Amniotic stem cell (primary cell): ENCODE measurements around the gene FHIT.

Experiments used
- DNase-seq: peaks from one replicate; lab custom pipeline; 2025; lab: John Stamatoyannopoulos, UW

FHIT gene

GRCh38 chr3:60399861-60400845, 851.1 kb downstream of the FHIT start:
- DNase-seq, result no peak

DNA sequence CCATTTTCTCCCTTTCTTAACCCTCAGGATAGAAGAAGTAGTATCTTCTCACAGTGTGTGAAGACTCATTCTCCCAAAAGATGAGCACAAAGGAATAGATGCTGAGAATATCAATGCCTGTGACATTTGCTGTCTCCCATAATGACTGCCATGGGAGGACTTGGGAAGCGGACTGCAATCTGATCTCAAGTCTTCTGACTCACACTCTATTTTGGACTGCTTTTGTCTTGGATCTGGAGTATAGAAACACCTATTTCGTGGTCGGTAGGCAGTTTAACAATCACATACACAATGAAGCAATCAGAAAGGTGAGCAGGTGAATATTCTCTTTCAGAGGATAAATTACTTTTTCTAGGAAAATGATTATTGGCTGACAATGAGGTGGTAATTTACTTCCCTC, 852.0 kb downstream of the FHIT start:
- no peak for DNase-seq

GRCh38 chr3:60395173-60395762, 856.0 kb downstream of the FHIT start:
- no peak for DNase-seq

DNA sequence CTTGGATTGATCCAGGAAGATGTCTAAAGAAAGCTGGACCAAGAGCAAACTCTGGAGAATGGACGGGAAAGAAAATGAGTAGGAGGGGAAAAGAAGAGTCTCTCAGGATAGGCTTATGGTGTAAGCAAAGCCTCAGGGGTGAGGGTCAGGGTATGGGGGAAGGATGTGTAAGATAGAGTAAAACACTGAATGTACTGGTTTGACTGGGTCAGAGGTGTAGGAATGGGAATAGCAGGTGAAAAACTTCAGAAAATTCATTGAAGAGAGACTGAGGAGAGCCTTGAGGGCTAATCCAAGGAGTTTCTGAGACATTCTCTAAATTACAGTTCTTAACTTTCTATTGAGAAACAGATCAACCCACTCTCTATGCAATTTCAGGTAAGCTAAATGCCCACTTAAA, 857.3 kb downstream of the FHIT start:
- DNase-seq, result no peak

- DNase-seq, result no peak
These were observed 858.8 kb downstream of the FHIT start for GRCh38 chr3:60392501-60392900.

DNA sequence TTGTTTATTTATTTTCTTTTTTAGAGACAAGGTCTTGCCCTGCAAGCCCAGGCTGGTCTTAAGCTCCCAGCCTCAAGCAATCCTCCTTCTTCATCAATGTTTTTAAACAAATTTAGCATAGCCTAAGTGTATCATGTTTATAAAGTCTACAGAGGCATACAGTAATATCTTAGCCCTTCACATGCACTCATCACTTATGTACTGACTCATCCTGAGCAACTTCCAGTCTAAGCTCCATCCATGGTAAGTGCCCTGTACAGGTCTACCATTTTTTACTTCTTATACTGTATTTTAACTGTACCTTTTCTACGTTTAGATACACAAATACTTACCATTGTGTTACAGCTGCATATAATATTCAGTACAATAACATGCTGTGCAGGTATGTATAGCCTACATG, 860.0 kb downstream of the FHIT start:
- DNase-seq, result no peak

- DNase-seq, result no peak
These were observed 862.5 kb downstream of the FHIT start for GRCh38 chr3:60388731-60389130.

- no peak for DNase-seq
These were observed 864.9 kb downstream of the FHIT start for GRCh38 chr3:60386306-60386705.

- no peak for DNase-seq
These were observed 866.9 kb downstream of the FHIT start for GRCh38 chr3:60384341-60384740.

DNA sequence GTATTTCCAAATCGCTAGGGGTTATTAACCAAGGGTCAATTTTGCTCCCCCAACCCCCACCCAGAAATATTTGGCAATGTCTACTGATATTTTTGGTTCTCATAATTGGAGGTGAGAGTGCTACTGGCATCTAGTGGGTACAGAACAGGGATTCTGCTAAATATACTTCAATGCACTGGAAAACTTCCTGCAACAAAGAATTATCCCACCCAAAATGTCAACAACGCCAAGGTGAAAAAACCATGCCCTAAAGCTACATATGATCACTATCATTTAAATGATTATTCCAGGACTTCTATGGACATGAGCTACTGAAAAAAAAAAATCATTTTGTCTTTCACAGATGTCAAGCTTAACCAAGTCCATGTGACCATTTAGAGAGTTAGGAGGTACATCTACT, 867.9 kb downstream of the FHIT start:
- DNase-seq, result no peak

- DNase-seq, result no peak
These were observed 884.8 kb downstream of the FHIT start for GRCh38 chr3:60366486-60366885.

DNA sequence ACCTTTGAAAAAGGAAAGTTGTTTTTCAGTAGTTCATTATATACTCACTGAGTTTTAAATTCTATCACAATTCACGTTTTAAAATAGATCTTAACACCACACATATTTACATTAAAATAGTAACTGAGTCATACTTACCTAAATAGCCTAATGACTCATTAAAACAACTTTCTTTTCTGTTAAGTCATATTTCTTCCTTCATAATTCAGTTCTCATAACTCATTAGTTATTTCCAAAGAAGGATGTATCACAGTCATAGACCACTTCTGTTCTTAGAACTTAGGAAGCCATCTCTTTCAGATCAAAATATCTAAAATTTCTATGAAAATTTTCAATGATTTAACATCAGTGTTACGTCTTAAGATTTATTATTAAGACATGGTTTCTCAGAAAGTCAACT, 885.9 kb downstream of the FHIT start:
- no peak for DNase-seq

DNA sequence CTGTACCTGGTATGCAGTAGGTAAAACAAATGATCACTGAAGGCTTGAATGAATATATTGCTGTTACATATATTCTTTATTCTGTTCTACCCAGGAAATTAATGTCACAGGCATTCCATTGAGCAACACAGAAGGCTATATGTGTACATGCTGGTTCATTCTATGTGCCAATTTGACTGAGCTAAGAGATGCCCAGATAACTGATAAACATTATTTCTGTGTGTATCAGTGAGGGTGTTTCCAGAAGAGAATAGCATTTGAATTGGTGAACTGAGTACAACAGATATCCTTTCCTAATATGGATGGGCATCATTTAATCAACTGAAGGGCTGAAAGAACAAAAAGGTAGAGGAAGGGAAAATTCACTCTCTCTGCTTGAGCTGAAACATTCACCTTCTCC, 886.8 kb downstream of the FHIT start:
- DNase-seq, result no peak

GRCh38 chr3:60363817-60364216, 887.4 kb downstream of the FHIT start:
- no peak for DNase-seq

GRCh38 chr3:60355825-60356224, 895.4 kb downstream of the FHIT start:
- no peak for DNase-seq

DNA sequence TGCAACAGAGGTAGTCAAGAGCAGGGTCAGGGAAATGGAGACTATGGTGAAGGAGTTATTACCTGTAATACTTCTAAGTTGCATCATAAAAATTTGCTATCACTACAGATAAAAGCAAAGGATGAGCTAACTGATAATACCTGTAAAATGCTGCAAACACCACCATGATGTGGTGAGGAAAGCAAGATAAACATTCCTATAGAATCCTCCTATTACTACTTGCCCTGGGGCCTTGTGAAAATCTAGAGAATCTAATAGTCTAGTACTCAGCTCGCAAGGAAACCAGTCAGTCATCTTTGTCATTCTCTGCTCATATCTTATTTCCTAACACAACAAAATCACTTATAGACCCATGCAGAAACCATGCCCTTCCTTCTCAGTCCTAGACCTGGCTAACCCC, 899.8 kb downstream of the FHIT start:
- no peak for DNase-seq

GRCh38 chr3:60344340-60344739, 906.9 kb downstream of the FHIT start:
- DNase-seq, result no peak

DNA sequence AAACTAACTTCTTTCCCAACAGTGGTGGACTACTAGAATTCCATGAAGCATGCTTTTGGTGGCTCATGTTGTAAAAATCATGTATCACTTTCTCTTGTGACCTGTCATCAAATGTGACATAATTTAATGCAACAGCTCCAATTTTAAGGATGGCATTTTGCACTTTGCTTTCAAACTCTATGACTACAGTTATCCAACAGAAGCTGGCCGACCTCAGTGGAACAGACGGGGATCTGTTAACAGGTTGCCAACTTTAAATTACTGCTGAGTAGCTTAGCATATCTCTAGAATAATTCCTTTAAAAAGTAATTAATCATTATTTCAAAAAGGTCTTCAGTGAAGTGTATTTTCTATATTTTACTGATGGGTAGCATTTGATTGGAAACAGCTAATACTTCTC, 907.4 kb downstream of the FHIT start:
- no peak for DNase-seq

GRCh38 chr3:60339304-60339703, 911.9 kb downstream of the FHIT start:
- no peak for DNase-seq

DNA sequence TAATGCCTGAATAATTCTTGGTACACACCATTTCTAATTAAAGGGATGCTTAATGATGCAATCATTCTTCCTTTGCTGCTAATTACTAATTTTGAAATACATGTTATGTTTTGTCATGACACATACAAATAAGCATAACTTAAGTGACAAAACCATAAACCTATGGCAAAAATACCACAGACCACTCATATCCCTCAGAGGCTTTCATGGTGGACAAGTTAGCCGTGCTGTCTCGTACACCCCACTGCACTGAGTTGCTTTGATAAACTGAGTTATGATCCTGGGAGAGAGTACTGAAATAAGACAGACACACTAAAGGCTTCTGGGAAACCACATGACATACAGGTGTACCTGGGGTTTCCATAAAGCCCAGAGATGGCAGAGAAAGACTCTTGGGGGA, 913.8 kb downstream of the FHIT start:
- DNase-seq, result no peak

GRCh38 chr3:60336061-60336460, 915.2 kb downstream of the FHIT start:
- no peak for DNase-seq

GRCh38 chr3:60333710-60334109, 917.5 kb downstream of the FHIT start:
- no peak for DNase-seq

DNA sequence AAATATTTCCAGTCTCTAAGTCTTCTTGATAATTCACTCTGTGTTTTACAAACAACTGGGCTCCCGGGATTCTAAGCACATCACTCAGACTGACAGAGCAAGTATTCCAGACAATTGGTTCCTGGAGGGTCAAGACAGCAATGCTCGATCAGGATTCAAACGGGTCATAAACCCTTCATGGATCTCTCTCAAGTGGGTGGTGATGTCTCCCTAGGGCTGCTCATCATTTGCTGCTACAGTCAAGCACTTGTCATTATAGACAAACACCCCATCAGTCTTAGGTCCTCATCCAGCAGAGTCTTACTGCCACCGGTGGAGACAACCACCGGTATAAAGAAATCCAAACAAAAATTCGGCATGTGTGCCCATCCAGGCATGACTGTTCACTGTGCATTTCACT, 921.1 kb downstream of the FHIT start:
- no peak for DNase-seq
